ENCODE results near the gene ZNF764. TPM values are rescaled to one million over a fixed set of nuclear protein-coding genes. Genes with fewer than 3 reads are reported as not detected.

ZNF764 gene
- total and polyA plus RNA-seq, 9 of the 15 experiments (the other 6 are each of a cell fraction or from before 2014, with no cell fraction given): 0.69 to 10.1 (median 4.1) TPM

DNA sequence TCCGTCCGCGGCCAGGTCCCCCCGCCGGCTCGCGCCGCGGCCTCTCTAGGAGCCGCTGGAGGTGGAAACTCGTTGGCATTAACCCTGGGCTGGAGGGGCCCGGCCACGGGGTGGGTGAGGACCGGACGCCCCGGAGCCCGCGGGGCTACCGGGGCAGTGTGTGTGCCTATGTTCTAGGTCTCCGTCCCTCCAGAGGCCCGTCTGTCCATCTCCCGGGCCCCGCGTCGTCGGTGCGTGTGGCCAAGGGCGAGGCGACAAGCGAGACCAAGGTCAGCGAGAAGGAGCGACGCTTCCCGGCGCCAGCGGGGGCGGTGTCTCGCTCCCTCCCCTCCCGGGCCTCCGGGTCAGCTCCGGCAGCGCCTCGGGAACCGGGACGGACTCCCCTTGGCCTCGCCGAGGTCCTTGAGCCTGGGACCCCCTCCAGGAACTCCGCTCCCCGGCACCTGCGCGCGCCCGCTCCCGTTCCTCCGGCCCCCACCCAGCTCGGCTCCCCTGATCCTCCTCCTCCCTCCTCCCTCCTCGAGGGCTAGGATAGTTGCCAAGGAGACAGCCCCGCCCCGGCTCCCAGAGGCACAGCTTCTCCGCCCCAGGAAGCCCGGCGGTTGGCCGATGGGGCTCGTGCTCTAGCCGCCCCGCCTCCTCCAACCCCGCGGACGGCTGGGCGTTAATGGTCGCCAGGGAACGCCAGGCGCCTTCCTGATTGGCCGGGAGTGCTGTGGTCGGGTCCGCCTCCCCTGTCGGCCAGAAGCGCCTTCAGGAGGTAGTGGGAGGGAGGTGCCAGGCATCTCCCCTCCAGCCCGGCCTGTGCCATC, 31.1 kb downstream of the ZNF764 start (continued):
- TF ChIP-seq, protein P1, sequence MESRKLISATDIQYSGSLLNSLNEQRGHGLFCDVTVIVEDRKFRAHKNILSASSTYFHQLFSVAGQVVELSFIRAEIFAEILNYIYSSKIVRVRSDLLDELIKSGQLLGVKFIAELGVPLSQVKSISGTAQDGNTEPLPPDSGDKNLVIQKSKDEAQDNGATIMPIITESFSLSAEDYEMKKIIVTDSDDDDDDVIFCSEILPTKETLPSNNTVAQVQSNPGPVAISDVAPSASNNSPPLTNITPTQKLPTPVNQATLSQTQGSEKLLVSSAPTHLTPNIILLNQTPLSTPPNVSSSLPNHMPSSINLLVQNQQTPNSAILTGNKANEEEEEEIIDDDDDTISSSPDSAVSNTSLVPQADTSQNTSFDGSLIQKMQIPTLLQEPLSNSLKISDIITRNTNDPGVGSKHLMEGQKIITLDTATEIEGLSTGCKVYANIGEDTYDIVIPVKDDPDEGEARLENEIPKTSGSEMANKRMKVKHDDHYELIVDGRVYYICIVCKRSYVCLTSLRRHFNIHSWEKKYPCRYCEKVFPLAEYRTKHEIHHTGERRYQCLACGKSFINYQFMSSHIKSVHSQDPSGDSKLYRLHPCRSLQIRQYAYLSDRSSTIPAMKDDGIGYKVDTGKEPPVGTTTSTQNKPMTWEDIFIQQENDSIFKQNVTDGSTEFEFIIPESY (CRISPR knock-in tag; IDR thresholded peaks at IDR 0.05): peak; percentile 36; the same call in 1 of the 2 replicates
- peak; percentile 73; the same call in 1 of the 2 replicates for TF ChIP-seq SP1 (CRISPR knock-in tag; IDR thresholded peaks at IDR 0.05)
- TF ChIP-seq, protein P2, sequence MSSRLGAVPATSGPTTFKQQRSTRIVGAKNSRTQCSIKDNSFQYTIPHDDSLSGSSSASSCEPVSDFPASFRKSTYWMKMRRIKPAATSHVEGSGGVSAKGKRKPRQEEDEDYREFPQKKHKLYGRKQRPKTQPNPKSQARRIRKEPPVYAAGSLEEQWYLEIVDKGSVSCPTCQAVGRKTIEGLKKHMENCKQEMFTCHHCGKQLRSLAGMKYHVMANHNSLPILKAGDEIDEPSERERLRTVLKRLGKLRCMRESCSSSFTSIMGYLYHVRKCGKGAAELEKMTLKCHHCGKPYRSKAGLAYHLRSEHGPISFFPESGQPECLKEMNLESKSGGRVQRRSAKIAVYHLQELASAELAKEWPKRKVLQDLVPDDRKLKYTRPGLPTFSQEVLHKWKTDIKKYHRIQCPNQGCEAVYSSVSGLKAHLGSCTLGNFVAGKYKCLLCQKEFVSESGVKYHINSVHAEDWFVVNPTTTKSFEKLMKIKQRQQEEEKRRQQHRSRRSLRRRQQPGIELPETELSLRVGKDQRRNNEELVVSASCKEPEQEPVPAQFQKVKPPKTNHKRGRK (tag; IDR thresholded peaks at IDR 0.05): no peak
- peak; percentile 65 for TF ChIP-seq POLR2H (tag; IDR thresholded peaks at IDR 0.05; ENCODE audit: low read depth)
- TF ChIP-seq SUPT5H (IDR thresholded peaks at IDR 0.05): peak; percentile 90
- TF ChIP-seq TCF7 (IDR thresholded peaks at IDR 0.05; ENCODE audit: borderline replicate concordance): 0 out of 2 replicates have a peak, but pooled peaks have one; percentile 14
- TF ChIP-seq L3MBTL2 (IDR thresholded peaks at IDR 0.05): peak; percentile 54
- TF ChIP-seq NRF1 (conservative IDR thresholded peaks at IDR 0.05 in 1 of 2, IDR thresholded peaks at IDR 0.05 in 1 of 2): peak; percentile 84 to 85
- TF ChIP-seq, protein P3, sequence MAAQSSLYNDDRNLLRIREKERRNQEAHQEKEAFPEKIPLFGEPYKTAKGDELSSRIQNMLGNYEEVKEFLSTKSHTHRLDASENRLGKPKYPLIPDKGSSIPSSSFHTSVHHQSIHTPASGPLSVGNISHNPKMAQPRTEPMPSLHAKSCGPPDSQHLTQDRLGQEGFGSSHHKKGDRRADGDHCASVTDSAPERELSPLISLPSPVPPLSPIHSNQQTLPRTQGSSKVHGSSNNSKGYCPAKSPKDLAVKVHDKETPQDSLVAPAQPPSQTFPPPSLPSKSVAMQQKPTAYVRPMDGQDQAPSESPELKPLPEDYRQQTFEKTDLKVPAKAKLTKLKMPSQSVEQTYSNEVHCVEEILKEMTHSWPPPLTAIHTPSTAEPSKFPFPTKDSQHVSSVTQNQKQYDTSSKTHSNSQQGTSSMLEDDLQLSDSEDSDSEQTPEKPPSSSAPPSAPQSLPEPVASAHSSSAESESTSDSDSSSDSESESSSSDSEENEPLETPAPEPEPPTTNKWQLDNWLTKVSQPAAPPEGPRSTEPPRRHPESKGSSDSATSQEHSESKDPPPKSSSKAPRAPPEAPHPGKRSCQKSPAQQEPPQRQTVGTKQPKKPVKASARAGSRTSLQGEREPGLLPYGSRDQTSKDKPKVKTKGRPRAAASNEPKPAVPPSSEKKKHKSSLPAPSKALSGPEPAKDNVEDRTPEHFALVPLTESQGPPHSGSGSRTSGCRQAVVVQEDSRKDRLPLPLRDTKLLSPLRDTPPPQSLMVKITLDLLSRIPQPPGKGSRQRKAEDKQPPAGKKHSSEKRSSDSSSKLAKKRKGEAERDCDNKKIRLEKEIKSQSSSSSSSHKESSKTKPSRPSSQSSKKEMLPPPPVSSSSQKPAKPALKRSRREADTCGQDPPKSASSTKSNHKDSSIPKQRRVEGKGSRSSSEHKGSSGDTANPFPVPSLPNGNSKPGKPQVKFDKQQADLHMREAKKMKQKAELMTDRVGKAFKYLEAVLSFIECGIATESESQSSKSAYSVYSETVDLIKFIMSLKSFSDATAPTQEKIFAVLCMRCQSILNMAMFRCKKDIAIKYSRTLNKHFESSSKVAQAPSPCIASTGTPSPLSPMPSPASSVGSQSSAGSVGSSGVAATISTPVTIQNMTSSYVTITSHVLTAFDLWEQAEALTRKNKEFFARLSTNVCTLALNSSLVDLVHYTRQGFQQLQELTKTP (IDR thresholded peaks at IDR 0.05; ENCODE audit: low read depth in 1 of 2, partially characterized antibody in 2 of 2): no peak
- peak; percentile 81 for TF ChIP-seq ETV1 (tag; conservative IDR thresholded peaks at IDR 0.05; ENCODE audit: low read depth)
- TF ChIP-seq NELFE (IDR thresholded peaks at IDR 0.05; ENCODE audit: insufficient read depth, insufficient read length): no peak
- TF ChIP-seq, protein P4, sequence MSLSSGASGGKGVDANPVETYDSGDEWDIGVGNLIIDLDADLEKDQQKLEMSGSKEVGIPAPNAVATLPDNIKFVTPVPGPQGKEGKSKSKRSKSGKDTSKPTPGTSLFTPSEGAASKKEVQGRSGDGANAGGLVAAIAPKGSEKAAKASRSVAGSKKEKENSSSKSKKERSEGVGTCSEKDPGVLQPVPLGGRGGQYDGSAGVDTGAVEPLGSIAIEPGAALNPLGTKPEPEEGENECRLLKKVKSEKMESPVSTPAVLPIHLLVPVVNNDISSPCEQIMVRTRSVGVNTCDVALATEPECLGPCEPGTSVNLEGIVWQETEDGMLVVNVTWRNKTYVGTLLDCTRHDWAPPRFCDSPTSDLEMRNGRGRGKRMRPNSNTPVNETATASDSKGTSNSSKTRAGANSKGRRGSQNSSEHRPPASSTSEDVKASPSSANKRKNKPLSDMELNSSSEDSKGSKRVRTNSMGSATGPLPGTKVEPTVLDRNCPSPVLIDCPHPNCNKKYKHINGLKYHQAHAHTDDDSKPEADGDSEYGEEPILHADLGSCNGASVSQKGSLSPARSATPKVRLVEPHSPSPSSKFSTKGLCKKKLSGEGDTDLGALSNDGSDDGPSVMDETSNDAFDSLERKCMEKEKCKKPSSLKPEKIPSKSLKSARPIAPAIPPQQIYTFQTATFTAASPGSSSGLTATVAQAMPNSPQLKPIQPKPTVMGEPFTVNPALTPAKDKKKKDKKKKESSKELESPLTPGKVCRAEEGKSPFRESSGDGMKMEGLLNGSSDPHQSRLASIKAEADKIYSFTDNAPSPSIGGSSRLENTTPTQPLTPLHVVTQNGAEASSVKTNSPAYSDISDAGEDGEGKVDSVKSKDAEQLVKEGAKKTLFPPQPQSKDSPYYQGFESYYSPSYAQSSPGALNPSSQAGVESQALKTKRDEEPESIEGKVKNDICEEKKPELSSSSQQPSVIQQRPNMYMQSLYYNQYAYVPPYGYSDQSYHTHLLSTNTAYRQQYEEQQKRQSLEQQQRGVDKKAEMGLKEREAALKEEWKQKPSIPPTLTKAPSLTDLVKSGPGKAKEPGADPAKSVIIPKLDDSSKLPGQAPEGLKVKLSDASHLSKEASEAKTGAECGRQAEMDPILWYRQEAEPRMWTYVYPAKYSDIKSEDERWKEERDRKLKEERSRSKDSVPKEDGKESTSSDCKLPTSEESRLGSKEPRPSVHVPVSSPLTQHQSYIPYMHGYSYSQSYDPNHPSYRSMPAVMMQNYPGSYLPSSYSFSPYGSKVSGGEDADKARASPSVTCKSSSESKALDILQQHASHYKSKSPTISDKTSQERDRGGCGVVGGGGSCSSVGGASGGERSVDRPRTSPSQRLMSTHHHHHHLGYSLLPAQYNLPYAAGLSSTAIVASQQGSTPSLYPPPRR (CRISPR knock-in tag; IDR thresholded peaks at IDR 0.05; ENCODE audit: borderline replicate concordance): 0 out of 2 replicates have a peak, but pooled peaks have one; percentile 24
- peak in 1 of 2 experiments; percentile 38; a peak in 1 of 4 replicates for TF ChIP-seq KDM4B (IDR thresholded peaks at IDR 0.05; ENCODE audit: borderline replicate concordance in 2 of 2, low read depth in 1 of 2)

All from K562 (cell line).